Measurements from ENCODE around the gene ZNF580. TPM values are rescaled to one million over a fixed set of nuclear protein-coding genes. Genes with fewer than 3 reads are reported as not detected.

The ZNF580 gene
- polyA plus RNA-seq, 3 donors: 9.7 to 46.5 (median 10.7) TPM

DNA sequence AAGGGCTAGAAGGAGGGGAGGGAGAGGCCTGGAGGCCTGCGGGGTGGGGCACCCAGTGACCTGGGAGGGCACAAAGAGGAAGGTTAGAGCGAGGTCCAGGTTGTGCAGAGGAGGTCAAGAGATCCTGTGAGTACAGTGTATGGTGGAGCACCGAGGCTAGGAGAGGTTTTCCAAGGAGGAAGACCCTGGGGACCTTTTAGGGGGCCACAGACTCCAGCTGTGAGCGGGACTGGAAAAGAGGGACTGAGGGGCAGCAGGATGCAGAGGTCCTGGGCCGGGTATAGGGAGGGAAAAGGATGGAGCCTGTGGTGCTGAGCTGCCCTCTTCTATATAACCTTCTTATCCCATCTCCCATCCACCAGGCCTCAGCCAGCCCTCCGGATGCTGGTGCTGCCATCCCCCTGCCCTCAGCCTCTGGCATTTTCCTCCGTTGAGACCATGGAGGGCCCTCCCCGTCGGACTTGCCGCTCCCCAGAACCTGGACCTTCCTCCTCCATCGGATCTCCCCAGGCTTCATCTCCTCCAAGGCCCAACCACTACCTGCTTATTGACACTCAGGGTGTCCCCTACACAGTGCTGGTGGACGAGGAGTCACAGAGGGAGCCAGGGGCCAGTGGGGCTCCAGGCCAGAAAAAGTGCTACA lies 3.5 kb downstream of the ZNF580 start:
- 67% methylated on average over 10 of the region's 12 CpGs for WGBS (ENCODE audit: insufficient coverage)
- H3K4me2 ChIP-seq (replicated peaks; ENCODE audit: extremely low read depth, low read length, poor library complexity, severe bottlenecking): peak overlapping the region; percentile 96
- peaks cover 0 to 5% of the 10 kb centered on the region in 2 donors for H3K27me3 ChIP-seq (ENCODE audit: control insufficient read depth in 2 of 2, insufficient read depth in 2 of 2, low read length in 2 of 2)
- DNase-seq: no peak
- H3K9ac ChIP-seq (ENCODE audit: insufficient read depth, low read length, poor library complexity, severe bottlenecking): peak overlapping the region; percentile 74
- H3K9me3 Mint-ChIP-seq: peaks cover 0 to 7% (median 4%) of the 10 kb centered on the region in 7 donors
- H3K36me3 ChIP-seq (replicated peaks in 1 of 2; ENCODE audit: control insufficient read depth in 1 of 2, insufficient read depth in 2 of 2, low read length in 2 of 2): peaks cover 11 to 13% of the 10 kb centered on the region in 2 donors
- H3K27me3 Mint-ChIP-seq (ENCODE audit: low read depth in 3 of 3): peaks cover 7 to 29% (median 21%) of the 10 kb centered on the region in 3 donors
- intact Hi-C loops (cut with micrococcal nuclease): loop anchor here in 1 of 2 donors (5.0 kb wide), 1 partner anchor 37 kb away; the partner anchor contains the start of gene ZNF865
- H3K27ac Mint-ChIP-seq: peak overlapping the region in 6 of 7 donors; percentile 53 to 91 (median 81)
- peaks cover 31% of the 10 kb centered on the region for H3K79me2 ChIP-seq (ENCODE audit: insufficient read depth, low read length)
- H3K9me3 ChIP-seq (replicated peaks in 1 of 2; ENCODE audit: control insufficient read depth in 1 of 2, insufficient read depth in 1 of 2, low read length in 2 of 2): peaks cover 0 to 3% of the 10 kb centered on the region in 2 donors
- H2AFZ ChIP-seq (ENCODE audit: insufficient read depth, low read depth, low read length, poor library complexity, severe bottlenecking): peak overlapping the region; percentile 74
- peaks cover 12% of the 10 kb centered on the region for H4K20me1 ChIP-seq (ENCODE audit: insufficient read depth, low read length)
- H3K36me3 Mint-ChIP-seq: peaks cover 10 to 22% of the 10 kb centered on the region in 2 donors
- peak overlapping the region; percentile 87 to 91 for H3K4me3 Mint-ChIP-seq
- H3K4me1 ChIP-seq (ENCODE audit: control insufficient read depth in 1 of 2, insufficient read depth in 2 of 2, low read length in 2 of 2): peaks cover 66 to 77% of the 10 kb centered on the region in 2 donors
- H3K4me3 ChIP-seq (replicated peaks in 1 of 3; ENCODE audit: low read depth in 2 of 3, low read length in 3 of 3): peak overlapping the region; percentile 46 to 83 (median 59)
- peaks cover 62% of the 10 kb centered on the region for H3K4me1 Mint-ChIP-seq
- H3K27ac ChIP-seq (ENCODE audit: low read depth in 1 of 2, low read length in 2 of 2): peak overlapping the region in 1 of 2 donors; percentile 91
- TF ChIP-seq, protein P1, sequence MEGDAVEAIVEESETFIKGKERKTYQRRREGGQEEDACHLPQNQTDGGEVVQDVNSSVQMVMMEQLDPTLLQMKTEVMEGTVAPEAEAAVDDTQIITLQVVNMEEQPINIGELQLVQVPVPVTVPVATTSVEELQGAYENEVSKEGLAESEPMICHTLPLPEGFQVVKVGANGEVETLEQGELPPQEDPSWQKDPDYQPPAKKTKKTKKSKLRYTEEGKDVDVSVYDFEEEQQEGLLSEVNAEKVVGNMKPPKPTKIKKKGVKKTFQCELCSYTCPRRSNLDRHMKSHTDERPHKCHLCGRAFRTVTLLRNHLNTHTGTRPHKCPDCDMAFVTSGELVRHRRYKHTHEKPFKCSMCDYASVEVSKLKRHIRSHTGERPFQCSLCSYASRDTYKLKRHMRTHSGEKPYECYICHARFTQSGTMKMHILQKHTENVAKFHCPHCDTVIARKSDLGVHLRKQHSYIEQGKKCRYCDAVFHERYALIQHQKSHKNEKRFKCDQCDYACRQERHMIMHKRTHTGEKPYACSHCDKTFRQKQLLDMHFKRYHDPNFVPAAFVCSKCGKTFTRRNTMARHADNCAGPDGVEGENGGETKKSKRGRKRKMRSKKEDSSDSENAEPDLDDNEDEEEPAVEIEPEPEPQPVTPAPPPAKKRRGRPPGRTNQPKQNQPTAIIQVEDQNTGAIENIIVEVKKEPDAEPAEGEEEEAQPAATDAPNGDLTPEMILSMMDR (IDR thresholded peaks at IDR 0.05): no peak

DNA sequence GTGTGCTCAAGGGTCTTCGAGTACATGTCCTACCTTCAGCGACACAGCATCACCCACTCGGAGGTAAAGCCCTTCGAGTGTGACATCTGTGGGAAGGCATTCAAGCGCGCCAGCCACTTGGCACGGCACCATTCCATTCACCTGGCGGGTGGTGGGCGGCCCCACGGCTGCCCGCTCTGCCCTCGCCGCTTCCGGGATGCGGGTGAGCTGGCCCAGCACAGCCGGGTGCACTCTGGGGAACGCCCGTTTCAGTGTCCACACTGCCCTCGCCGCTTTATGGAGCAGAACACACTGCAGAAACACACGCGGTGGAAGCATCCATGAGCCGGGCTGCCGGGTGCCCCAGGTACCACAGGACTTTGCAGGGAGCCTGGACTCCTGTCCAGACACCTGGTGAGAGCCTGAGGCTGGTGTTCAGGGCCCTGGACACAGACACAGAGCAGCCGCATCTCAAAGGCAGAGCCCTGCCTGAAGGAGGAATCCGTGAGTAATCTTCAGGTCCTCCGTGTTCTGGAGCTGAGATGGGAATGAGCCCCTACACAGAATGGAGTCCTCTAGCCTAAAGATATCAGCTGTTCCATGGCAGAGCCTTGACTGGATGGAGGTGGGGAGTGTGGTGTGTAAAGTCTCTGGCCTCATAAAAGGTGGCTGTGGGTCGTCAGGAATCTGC lies 4.2 kb downstream of the ZNF580 start:
- peaks cover 11 to 13% of the 10 kb centered on the region in 2 donors for H3K36me3 ChIP-seq (replicated peaks in 1 of 2; ENCODE audit: control insufficient read depth in 1 of 2, insufficient read depth in 2 of 2, low read length in 2 of 2)
- H3K9me3 Mint-ChIP-seq: peaks cover 0 to 7% (median 4%) of the 10 kb centered on the region in 7 donors
- H3K36me3 Mint-ChIP-seq: peaks cover 10 to 22% of the 10 kb centered on the region in 2 donors
- 98% methylated on average over 25 of the region's 28 CpGs for WGBS (ENCODE audit: insufficient coverage)
- no peak overlapping the region for H3K4me3 Mint-ChIP-seq
- H3K4me1 ChIP-seq (ENCODE audit: control insufficient read depth in 1 of 2, insufficient read depth in 2 of 2, low read length in 2 of 2): peaks cover 61 to 71% of the 10 kb centered on the region in 2 donors
- peaks cover 7 to 31% (median 19%) of the 10 kb centered on the region in 3 donors for H3K27me3 Mint-ChIP-seq (ENCODE audit: low read depth in 3 of 3)
- H4K20me1 ChIP-seq (ENCODE audit: insufficient read depth, low read length): peaks cover 10% of the 10 kb centered on the region
- peak overlapping the region; percentile 96 for H3K4me2 ChIP-seq (replicated peaks; ENCODE audit: extremely low read depth, low read length, poor library complexity, severe bottlenecking)
- peaks cover 63% of the 10 kb centered on the region for H3K4me1 Mint-ChIP-seq
- DNase-seq: no peak
- H3K27ac Mint-ChIP-seq: peak overlapping the region in 1 of 7 donors; percentile 23
- peaks cover 0 to under 1% of the 10 kb centered on the region in 2 donors for H3K9me3 ChIP-seq (replicated peaks in 1 of 2; ENCODE audit: control insufficient read depth in 1 of 2, insufficient read depth in 1 of 2, low read length in 2 of 2)
- H3K79me2 ChIP-seq (ENCODE audit: insufficient read depth, low read length): peaks cover 31% of the 10 kb centered on the region
- H3K27ac ChIP-seq (ENCODE audit: low read depth in 1 of 2, low read length in 2 of 2): peak overlapping the region in 1 of 2 donors; percentile 91
- no peak overlapping the region for H3K4me3 ChIP-seq (replicated peaks in 1 of 3; ENCODE audit: low read depth in 2 of 3, low read length in 3 of 3)
- peak overlapping the region; percentile 74 for H3K9ac ChIP-seq (ENCODE audit: insufficient read depth, low read length, poor library complexity, severe bottlenecking)
- H3K27me3 ChIP-seq (ENCODE audit: control insufficient read depth in 2 of 2, insufficient read depth in 2 of 2, low read length in 2 of 2): peaks cover 0 to 5% of the 10 kb centered on the region in 2 donors
- TF ChIP-seq, protein P1 (IDR thresholded peaks at IDR 0.05): no peak
- no peak overlapping the region for H2AFZ ChIP-seq (ENCODE audit: insufficient read depth, low read depth, low read length, poor library complexity, severe bottlenecking)
- intact Hi-C loops (cut with micrococcal nuclease): loop anchor here in 1 of 2 donors (5.0 kb wide), 1 partner anchor 38 kb away; the partner anchor contains the start of gene ZNF865

All from CD14-positive monocyte (primary cell).